Measurements from ENCODE around the gene ACAA1.
A peak's percentile ranks its signal among the peaks of the same experiment; 100 is the strongest.
"Not testable (repeated sequence)": the region's sequence is repeated elsewhere in the genome, so short reads cannot be mapped to it uniquely, and the experiment has no call there.

Gene ACAA1

GRCh38 chr3:38164643-38164951 is 27.7 kb upstream of the ACAA1 start:
- TF ChIP-seq, protein P1, sequence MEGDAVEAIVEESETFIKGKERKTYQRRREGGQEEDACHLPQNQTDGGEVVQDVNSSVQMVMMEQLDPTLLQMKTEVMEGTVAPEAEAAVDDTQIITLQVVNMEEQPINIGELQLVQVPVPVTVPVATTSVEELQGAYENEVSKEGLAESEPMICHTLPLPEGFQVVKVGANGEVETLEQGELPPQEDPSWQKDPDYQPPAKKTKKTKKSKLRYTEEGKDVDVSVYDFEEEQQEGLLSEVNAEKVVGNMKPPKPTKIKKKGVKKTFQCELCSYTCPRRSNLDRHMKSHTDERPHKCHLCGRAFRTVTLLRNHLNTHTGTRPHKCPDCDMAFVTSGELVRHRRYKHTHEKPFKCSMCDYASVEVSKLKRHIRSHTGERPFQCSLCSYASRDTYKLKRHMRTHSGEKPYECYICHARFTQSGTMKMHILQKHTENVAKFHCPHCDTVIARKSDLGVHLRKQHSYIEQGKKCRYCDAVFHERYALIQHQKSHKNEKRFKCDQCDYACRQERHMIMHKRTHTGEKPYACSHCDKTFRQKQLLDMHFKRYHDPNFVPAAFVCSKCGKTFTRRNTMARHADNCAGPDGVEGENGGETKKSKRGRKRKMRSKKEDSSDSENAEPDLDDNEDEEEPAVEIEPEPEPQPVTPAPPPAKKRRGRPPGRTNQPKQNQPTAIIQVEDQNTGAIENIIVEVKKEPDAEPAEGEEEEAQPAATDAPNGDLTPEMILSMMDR (IDR thresholded peaks at IDR 0.05; ENCODE audit: low read depth, low read length): no peak
- Histone ChIP-seq H3K27ac (peak overlapping the region; percentile 99), H3K36me3 (peaks cover 5% of the 10 kb centered on the region; the same call in 1 of the 2 replicates), H3K9me3 (ENCODE audit: severe bottlenecking) (no peaks in the 10 kb centered on the region), H3K27me3 (ENCODE audit: insufficient read depth, low read depth, severe bottlenecking) (no peaks in the 10 kb centered on the region), H3K4me3 (ENCODE audit: low read depth, low read length) (peak overlapping the region; percentile 92)
- DNase-seq: no peak

DNA sequence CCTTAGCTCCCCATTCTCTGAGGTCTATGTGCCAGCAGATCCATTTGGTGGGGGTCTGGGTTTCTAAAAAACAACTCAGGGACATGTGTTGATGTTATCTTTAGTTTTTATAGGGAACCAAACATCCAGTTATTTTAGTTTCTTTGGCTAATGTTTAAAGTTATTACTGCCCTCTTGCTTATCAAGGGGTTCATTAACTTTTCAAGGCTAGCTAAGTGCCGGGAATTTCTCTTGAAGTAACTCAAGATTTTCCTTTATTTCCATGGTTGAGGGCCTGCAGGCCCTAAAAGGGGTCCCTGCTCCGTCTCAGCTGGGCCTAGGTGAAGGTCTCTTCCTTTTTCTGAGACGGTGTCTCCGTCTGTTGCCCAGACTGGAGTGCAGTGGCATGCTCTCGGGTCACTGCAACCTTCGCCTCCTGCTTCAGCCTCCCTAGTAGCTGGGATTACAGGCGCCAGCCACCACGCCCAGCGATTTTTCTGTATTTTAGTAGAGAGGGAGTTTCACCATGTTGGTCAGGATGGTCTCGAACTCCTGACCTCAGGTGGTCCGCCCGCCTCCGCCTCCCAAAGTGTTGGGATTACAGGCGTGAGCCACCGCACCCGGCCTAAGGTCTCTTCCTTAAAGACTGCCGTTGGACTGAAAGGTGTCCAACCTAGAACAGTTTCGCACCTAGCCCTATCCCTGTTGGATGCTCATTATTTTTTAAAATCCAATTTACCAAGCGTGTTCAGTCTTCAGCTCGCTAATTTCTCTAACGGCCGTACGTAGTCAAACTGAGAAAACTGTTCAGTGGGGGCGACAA is 27.1 kb upstream of the ACAA1 start:
- Histone ChIP-seq H3K4me3 (ENCODE audit: low read depth, low read length) (peak overlapping the region; percentile 92), H3K9me3 (ENCODE audit: severe bottlenecking) (no peaks in the 10 kb centered on the region), H3K27ac (peak overlapping the region; percentile 99), H3K36me3 (peaks cover 5% of the 10 kb centered on the region; the same call in 1 of the 2 replicates), H3K27me3 (ENCODE audit: insufficient read depth, low read depth, severe bottlenecking) (no peaks in the 10 kb centered on the region)
- TF ChIP-seq, protein P1 (IDR thresholded peaks at IDR 0.05; ENCODE audit: low read depth, low read length): no peak
- DNase-seq: no peak

- Histone ChIP-seq H3K27me3 (ENCODE audit: insufficient read depth, low read depth, severe bottlenecking) (no peaks in the 10 kb centered on the region), H3K4me3 (ENCODE audit: low read depth, low read length) (no peak overlapping the region), H3K36me3 (peaks cover 5% of the 10 kb centered on the region; the same call in 1 of the 2 replicates), H3K27ac (no peak overlapping the region), H3K9me3 (ENCODE audit: severe bottlenecking) (no peaks in the 10 kb centered on the region)
- TF ChIP-seq, protein P1 (IDR thresholded peaks at IDR 0.05; ENCODE audit: low read depth, low read length): no peak
- no peak for DNase-seq
Observed at GRCh38 chr3:38163117-38163840, 26.4 kb upstream of the ACAA1 start.

DNA sequence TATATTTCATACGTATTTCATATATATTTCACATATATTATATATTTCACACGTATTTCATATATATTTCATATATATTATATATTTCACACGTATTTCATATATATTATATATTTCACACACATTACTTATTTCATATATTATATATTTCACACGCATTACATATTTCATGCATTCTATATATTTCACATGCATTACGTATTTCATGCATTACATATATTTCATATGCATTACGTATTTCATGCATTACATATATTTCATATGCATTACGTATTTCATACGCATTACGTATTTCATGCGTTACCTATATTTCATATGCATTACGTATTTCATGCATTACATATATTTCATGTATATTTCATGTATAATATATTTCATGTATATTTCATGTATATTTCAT is 23.8 kb upstream of the ACAA1 start:
- DNase-seq; H3K27me3 ChIP-seq (ENCODE audit: insufficient read depth, low read depth, severe bottlenecking); H3K9me3 ChIP-seq (ENCODE audit: severe bottlenecking); H3K27ac ChIP-seq; H3K36me3 ChIP-seq; H3K4me3 ChIP-seq (ENCODE audit: low read depth, low read length): not testable (repeated sequence)

GRCh38 chr3:38158472-38158871 is 21.5 kb upstream of the ACAA1 start:
- Histone ChIP-seq H3K36me3 (no peaks in the 10 kb centered on the region), H3K9me3 (ENCODE audit: severe bottlenecking) (no peaks in the 10 kb centered on the region), H3K27me3 (ENCODE audit: insufficient read depth, low read depth, severe bottlenecking) (no peaks in the 10 kb centered on the region), H3K4me3 (ENCODE audit: low read depth, low read length) (no peak overlapping the region), H3K27ac (no peak overlapping the region)
- TF ChIP-seq, protein P1 (IDR thresholded peaks at IDR 0.05; ENCODE audit: low read depth, low read length): no peak
- peak; percentile 20 for DNase-seq

DNA sequence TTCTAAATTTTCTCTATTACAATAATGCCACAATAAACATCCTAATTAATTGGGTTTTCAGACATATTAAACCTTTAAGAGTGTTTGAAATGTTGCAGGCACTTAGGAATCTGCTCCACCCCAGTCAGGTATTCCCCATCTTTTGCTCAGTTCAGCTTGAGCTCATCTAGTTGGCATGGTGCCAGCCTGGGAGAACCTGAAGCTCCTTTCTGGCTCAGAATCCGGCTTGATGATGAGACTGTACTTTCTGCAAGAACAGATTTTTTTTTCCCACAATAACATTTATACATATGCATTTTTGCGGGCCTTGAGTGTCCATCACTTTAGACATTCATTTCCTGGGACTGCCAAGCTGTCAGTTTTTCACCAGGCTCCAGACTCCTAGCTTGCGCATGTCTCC is 20.7 kb upstream of the ACAA1 start:
- TF ChIP-seq, protein P1 (IDR thresholded peaks at IDR 0.05; ENCODE audit: low read depth, low read length): no peak
- no peak overlapping the region for H3K4me3 ChIP-seq (ENCODE audit: low read depth, low read length)

More for the DNA sequence above, 20.7 kb upstream of the ACAA1 start:
- H3K36me3 ChIP-seq: no peaks in the 10 kb centered on the region
- no peak for DNase-seq
- H3K9me3 ChIP-seq (ENCODE audit: severe bottlenecking): no peaks in the 10 kb centered on the region
- no peak overlapping the region for H3K27ac ChIP-seq
- no peaks in the 10 kb centered on the region for H3K27me3 ChIP-seq (ENCODE audit: insufficient read depth, low read depth, severe bottlenecking)

All from WERI-Rb-1 (cell line).